Endothelial cell of umbilical vein (primary cell): ENCODE measurements around the gene NKTR. TPM values are rescaled to one million over a fixed set of nuclear protein-coding genes. Genes with fewer than 3 reads are reported as not detected.

Experiments
- BruUV-seq: library from RNA; stranded (reverse); fragments of 400-500 nt; replicated peaks from 2 replicates; lab custom pipeline; 2021; lab: Mats Ljungman, UMichigan
- CTCF ChIA-PET: fragments of 300-600, 350-600 bp; sonication (Branson Sonifier 250); formaldehyde crosslinking; loops from one replicate; lab custom pipeline; 2021; ENCODE audit warnings: antibody characterized with exemption, inconsistent platforms; lab: Charles Lee
- POLR2A ChIA-PET: fragments of 300-600, 350-600 bp; sonication (Branson Sonifier 250); formaldehyde crosslinking; loops from one replicate; lab custom pipeline; 2021; ENCODE audit warnings: antibody characterized with exemption, inconsistent platforms; lab: Charles Lee
- DNase-seq: peaks from one replicate; pipeline ENCODE4 v3.0.0-alpha.2; 2011; ENCODE audit warnings: low read depth, low spot score
- FAIRE-seq: peaks from 2 replicates; lab custom pipeline; 2011; peaks lifted over from hg19 to GRCh38; lab: Jason Lieb, UNC
- H2AFZ ChIP-seq: 2 replicates; pipeline ENCODE4 v1.6.0; 2012; ENCODE audit warnings: low read depth, low read length, control low read depth, inconsistent platforms
- H3K27ac ChIP-seq: 2 replicates; pipeline ENCODE4 v1.5.1; 2011; ENCODE audit warnings: low read depth, mild to moderate bottlenecking, control low read depth, low read length, moderate library complexity; ENCODE audit not compliant: insufficient read depth
- H3K27me3 ChIP-seq, 2 experiments: 2 replicates each; pipeline versions ENCODE4 v1.6.0 to v1.6.1; 2011; ENCODE audit warnings: low read length in 2 of 2, mixed read lengths in 1 of 2; ENCODE audit not compliant: control insufficient read depth in 2 of 2, insufficient read depth in 2 of 2
- H3K36me3 ChIP-seq, 2 experiments: 2 replicates in 1 of 2; 3 replicates in 1 of 2; pipeline ENCODE4 v1.5.1; 2011; ENCODE audit warnings: low read length in 2 of 2, mild to moderate bottlenecking in 1 of 2, moderate library complexity in 1 of 2; ENCODE audit not compliant: control insufficient read depth in 2 of 2, insufficient read depth in 2 of 2; ENCODE audit errors: extremely low read depth in 1 of 2
- H3K4me1 ChIP-seq: 3 replicates; pipeline ENCODE4 v1.5.1; 2011; ENCODE audit warnings: mild to moderate bottlenecking, low read length; ENCODE audit not compliant: control insufficient read depth, insufficient read depth; ENCODE audit errors: extremely low read depth
- H3K4me2 ChIP-seq: 2 replicates; pipeline ENCODE4 v1.6.1; 2011; ENCODE audit warnings: low read length, control low read depth, mixed read lengths; ENCODE audit not compliant: insufficient read depth
- H3K4me3 ChIP-seq, 3 experiments: fragments of 200-600 bp in 1 of 3; sonication (generic), shearing (Covaris generic) in 1 of 3; replicated peaks in 1 of 3; 2 replicates each; pipeline ENCODE4 v1.5.1; 2011 to 2016; ENCODE audit warnings: control low read depth in 3 of 3, low read length in 3 of 3, mild to moderate bottlenecking in 2 of 3, inconsistent platforms in 1 of 3, low read depth in 1 of 3, moderate library complexity in 1 of 3; ENCODE audit not compliant: insufficient read depth in 1 of 3
- H3K79me2 ChIP-seq: 2 replicates; pipeline ENCODE4 v1.6.0; 2012; ENCODE audit warnings: low read length, inconsistent platforms; ENCODE audit not compliant: control insufficient read depth, insufficient read depth
- H3K9ac ChIP-seq: replicated peaks from 2 replicates; pipeline ENCODE3; 2011; ENCODE audit warnings: low read length, control low read depth; ENCODE audit not compliant: insufficient read depth; ENCODE audit errors: extremely low read depth
- H3K9me1 ChIP-seq: replicated peaks from 3 replicates; pipeline ENCODE4 v1.6.0; 2011; ENCODE audit warnings: mild to moderate bottlenecking, low read length; ENCODE audit not compliant: control insufficient read depth, insufficient read depth; ENCODE audit errors: extremely low read depth
- H3K9me3 ChIP-seq: replicated peaks from 2 replicates; pipeline ENCODE4 v1.5.1; 2012; ENCODE audit warnings: low read length, inconsistent platforms; ENCODE audit not compliant: control insufficient read depth, insufficient read depth
- H4K20me1 ChIP-seq: replicated peaks from 2 replicates; pipeline ENCODE3; 2011; ENCODE audit warnings: mild to moderate bottlenecking, low read length; ENCODE audit not compliant: control insufficient read depth, insufficient read depth; ENCODE audit errors: extremely low read depth
- EZH2 ChIP-seq: IDR thresholded peaks from 2 replicates; pipeline ENCODE4 v1.6.1; 2012; ENCODE audit warnings: borderline replicate concordance, low read depth, mild to moderate bottlenecking, moderate library complexity, low read length, inconsistent platforms; ENCODE audit not compliant: severe bottlenecking
- FOS ChIP-seq: IDR thresholded peaks from 2 replicates; pipeline ENCODE4 v1.6.1; 2011; ENCODE audit warnings: mild to moderate bottlenecking, low read length, moderate library complexity, borderline replicate concordance; ENCODE audit not compliant: insufficient read depth
- GATA2 ChIP-seq: IDR thresholded peaks from 2 replicates; pipeline ENCODE4 v1.7.0; 2011; ENCODE audit warnings: low read depth, mild to moderate bottlenecking, moderate library complexity, mixed read lengths, low read length; ENCODE audit not compliant: insufficient read length, insufficient read depth
- JUN ChIP-seq: IDR thresholded peaks from 2 replicates; pipeline ENCODE4 v1.6.1; 2011; ENCODE audit warnings: borderline replicate concordance, low read depth; ENCODE audit not compliant: insufficient read length, insufficient read depth
- MYC ChIP-seq: IDR thresholded peaks from one replicate; pipeline ENCODE4 v1.6.1; 2011; ENCODE audit warnings: mild to moderate bottlenecking, low read depth, low read length
- POLR2A ChIP-seq: IDR thresholded peaks from 2 replicates; pipeline ENCODE4 v1.6.1; 2012; ENCODE audit warnings: low read depth, mild to moderate bottlenecking, control low read depth, low read length
- POLR2AphosphoS5 ChIP-seq: IDR thresholded peaks from 2 replicates; pipeline ENCODE4 v1.6.1; 2012; ENCODE audit warnings: low read depth, mild to moderate bottlenecking, control low read depth, low read length, moderate library complexity; ENCODE audit not compliant: insufficient read depth
- dilution Hi-C: fragments of 300-500 bp; cut with MboI; formaldehyde crosslinking; loops from one replicate; pipeline ENCODE4 v1.15.0; 2019; ENCODE audit warnings: low sequenced_read_pairs; ENCODE audit not compliant: extremely low pct_ligation_motif_present
- intact Hi-C: fragments of 100-400 bp; cut with micrococcal nuclease; formaldehyde crosslinking; loops from one replicate; pipeline ENCODE4 v1.10.0; 2022
- polyA plus RNA-seq, 4 experiments: library from polyadenylated mRNA; depleted of rRNA in 3 of 4; stranded (reverse) in 3 of 4; unstranded in 1 of 4; fragments of >200 nt; gene quantifications; 2 replicates each; pipeline versions ENCODE4 v1.2.1 to v1.2.3, GENCODE V29; 2011 to 2012; ENCODE audit warnings: missing spikeins in 1 of 4
- total RNA-seq: library from RNA; stranded (reverse); gene quantifications from 2 replicates; pipeline ENCODE4 v1.2.3, GENCODE V29; 2021
- TF ChIP-seq, protein P1 (sequence below): IDR thresholded peaks from 2 replicates; pipeline ENCODE4 v1.6.1; 2011; ENCODE audit not compliant: insufficient read depth, insufficient read length
- TF ChIP-seq, protein P2 (sequence below), 2 donors: IDR thresholded peaks; 1 replicate in 1 of 2; 2 replicates in 1 of 2; pipeline ENCODE4 v1.5.1; 2011; ENCODE audit warnings: low read length in 2 of 2, mild to moderate bottlenecking in 2 of 2, moderate library complexity in 2 of 2, control low read depth in 1 of 2, inconsistent platforms in 1 of 2, low read depth in 1 of 2; ENCODE audit not compliant: insufficient read depth in 1 of 2; ENCODE audit errors: extremely low read depth in 1 of 2

The NKTR gene
- total and polyA plus RNA-seq, 2 donors (not counting 3 experiments of a cell fraction or from before 2014, with no cell fraction given): 27.4 to 99.0 TPM

DNA sequence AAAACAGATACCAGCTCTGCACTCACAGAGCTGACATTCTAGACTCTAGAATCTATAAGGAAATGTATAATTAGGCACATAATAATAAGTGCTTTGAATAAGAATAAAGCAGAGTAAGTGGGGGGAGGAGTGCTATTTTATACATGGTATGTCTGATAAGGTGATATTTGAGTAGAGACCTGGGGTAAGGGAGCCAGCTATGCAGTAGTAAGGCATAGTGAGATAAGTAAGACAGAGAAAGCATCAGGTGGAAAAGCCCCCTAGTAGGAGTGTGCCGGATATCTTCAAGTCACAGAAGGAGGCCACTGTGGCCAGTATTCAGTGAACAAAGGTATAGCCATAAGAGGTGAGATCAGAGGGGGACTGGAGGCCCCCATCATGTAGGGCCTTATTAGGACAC lies 6.9 kb upstream of the NKTR start:
- FAIRE-seq (no peak), DNase-seq (no peak)
- H3K4me2 ChIP-seq: no peak overlapping the region
- H3K9ac ChIP-seq: no peak overlapping the region
- no peaks in the 10 kb centered on the region for H3K9me1 ChIP-seq
- H3K79me2 ChIP-seq: peaks cover 28% of the 10 kb centered on the region
- TF ChIP-seq EZH2 (no peak), GATA2 (no peak), POLR2AphosphoS5 (no peak), FOS (no peak), JUN (no peak), MYC (no peak), POLR2A (no peak)
- TF ChIP-seq, protein P1, sequence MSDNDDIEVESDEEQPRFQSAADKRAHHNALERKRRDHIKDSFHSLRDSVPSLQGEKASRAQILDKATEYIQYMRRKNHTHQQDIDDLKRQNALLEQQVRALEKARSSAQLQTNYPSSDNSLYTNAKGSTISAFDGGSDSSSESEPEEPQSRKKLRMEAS: no peak
- TF ChIP-seq, protein P2, sequence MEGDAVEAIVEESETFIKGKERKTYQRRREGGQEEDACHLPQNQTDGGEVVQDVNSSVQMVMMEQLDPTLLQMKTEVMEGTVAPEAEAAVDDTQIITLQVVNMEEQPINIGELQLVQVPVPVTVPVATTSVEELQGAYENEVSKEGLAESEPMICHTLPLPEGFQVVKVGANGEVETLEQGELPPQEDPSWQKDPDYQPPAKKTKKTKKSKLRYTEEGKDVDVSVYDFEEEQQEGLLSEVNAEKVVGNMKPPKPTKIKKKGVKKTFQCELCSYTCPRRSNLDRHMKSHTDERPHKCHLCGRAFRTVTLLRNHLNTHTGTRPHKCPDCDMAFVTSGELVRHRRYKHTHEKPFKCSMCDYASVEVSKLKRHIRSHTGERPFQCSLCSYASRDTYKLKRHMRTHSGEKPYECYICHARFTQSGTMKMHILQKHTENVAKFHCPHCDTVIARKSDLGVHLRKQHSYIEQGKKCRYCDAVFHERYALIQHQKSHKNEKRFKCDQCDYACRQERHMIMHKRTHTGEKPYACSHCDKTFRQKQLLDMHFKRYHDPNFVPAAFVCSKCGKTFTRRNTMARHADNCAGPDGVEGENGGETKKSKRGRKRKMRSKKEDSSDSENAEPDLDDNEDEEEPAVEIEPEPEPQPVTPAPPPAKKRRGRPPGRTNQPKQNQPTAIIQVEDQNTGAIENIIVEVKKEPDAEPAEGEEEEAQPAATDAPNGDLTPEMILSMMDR (IDR thresholded peaks at IDR 0.05; ENCODE audit: extremely low read depth in 1 of 2, insufficient read depth in 1 of 2, low read depth in 1 of 2, low read length in 2 of 2): no peak
- dilution Hi-C loops: no loop called here
- H4K20me1 ChIP-seq: no peaks in the 10 kb centered on the region
- H2AFZ ChIP-seq: no peak overlapping the region
- no TSS peak for BruUV-seq
- no peaks in the 10 kb centered on the region for H3K27me3 ChIP-seq
- no peaks in the 10 kb centered on the region for H3K9me3 ChIP-seq
- peaks cover 2 to 4% of the 10 kb centered on the region in 2 experiments for H3K36me3 ChIP-seq
- no peak overlapping the region for H3K27ac ChIP-seq
- H3K4me1 ChIP-seq: peaks cover 15% of the 10 kb centered on the region
- intact Hi-C loops: no loop called here
- ChIA-PET POLR2A (interaction anchor here (0.5 kb wide), 1 partner anchor 24 kb away, joined by 4 read pairs; no protein-coding TSS in a partner anchor), CTCF (interaction anchor here (1.6 kb wide), 1 partner anchor 20 kb away, joined by 5 read pairs; no protein-coding TSS in a partner anchor)
- H3K4me3 ChIP-seq: no peak overlapping the region
